K562 (cell line): ENCODE data around the gene LTBR.

Experiments used
- ARID2 ChIP-seq: fragments of 450-650 bp; IDR thresholded peaks from 2 replicates; pipeline ENCODE4 v1.6.1; 2017; ENCODE audit warnings: antibody characterized with exemption, mild to moderate bottlenecking
- MNT ChIP-seq, 2 experiments: fragments of 450-650 bp; conservative IDR thresholded peaks; 2 replicates each; pipeline ENCODE4 v1.6.1; 2017; ENCODE audit warnings: mild to moderate bottlenecking in 2 of 2, moderate library complexity in 2 of 2
- NR2C1 ChIP-seq, 2 experiments: fragments of 450-650 bp; IDR thresholded peaks; 2 replicates each; pipeline ENCODE4 v1.6.1; 2017; ENCODE audit warnings: mild to moderate bottlenecking in 2 of 2, antibody characterized with exemption in 1 of 2, inconsistent platforms in 1 of 2, missing compliant biosample characterization in 1 of 2, missing genetic modification characterization in 1 of 2
- POLR2A ChIP-seq: fragments of 450-650 bp; conservative IDR thresholded peaks from 2 replicates; pipeline ENCODE4 v1.6.1; 2016
- TF ChIP-seq, protein P1 (sequence below): fragments of 450-650 bp; IDR thresholded peaks from 2 replicates; pipeline ENCODE4 v1.6.1; 2017; ENCODE audit warnings: antibody characterized with exemption, mild to moderate bottlenecking

DNA sequence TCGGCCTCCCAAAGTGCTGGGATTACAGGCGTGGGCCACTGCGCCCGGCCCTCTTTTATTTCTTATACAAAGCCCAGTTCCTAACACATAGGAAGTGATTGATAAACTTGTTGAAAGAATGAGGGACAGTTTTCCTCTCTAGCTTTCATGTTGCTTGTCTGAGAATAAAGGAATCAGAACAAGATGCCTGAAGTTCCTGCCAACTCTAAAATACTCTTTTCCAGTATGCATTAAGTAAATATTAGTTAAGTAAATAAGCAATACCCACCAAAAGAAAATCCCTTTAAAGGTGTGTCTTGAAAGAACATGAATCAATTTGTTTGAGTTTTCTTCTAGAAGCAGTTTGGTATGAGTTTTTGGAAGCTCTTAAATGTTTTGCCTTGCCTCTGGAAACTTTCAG, 36.4 kb downstream of the LTBR start:
- TF ChIP-seq, protein P1, sequence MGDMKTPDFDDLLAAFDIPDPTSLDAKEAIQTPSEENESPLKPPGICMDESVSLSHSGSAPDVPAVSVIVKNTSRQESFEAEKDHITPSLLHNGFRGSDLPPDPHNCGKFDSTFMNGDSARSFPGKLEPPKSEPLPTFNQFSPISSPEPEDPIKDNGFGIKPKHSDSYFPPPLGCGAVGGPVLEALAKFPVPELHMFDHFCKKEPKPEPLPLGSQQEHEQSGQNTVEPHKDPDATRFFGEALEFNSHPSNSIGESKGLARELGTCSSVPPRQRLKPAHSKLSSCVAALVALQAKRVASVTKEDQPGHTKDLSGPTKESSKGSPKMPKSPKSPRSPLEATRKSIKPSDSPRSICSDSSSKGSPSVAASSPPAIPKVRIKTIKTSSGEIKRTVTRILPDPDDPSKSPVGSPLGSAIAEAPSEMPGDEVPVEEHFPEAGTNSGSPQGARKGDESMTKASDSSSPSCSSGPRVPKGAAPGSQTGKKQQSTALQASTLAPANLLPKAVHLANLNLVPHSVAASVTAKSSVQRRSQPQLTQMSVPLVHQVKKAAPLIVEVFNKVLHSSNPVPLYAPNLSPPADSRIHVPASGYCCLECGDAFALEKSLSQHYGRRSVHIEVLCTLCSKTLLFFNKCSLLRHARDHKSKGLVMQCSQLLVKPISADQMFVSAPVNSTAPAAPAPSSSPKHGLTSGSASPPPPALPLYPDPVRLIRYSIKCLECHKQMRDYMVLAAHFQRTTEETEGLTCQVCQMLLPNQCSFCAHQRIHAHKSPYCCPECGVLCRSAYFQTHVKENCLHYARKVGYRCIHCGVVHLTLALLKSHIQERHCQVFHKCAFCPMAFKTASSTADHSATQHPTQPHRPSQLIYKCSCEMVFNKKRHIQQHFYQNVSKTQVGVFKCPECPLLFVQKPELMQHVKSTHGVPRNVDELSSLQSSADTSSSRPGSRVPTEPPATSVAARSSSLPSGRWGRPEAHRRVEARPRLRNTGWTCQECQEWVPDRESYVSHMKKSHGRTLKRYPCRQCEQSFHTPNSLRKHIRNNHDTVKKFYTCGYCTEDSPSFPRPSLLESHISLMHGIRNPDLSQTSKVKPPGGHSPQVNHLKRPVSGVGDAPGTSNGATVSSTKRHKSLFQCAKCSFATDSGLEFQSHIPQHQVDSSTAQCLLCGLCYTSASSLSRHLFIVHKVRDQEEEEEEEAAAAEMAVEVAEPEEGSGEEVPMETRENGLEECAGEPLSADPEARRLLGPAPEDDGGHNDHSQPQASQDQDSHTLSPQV, result no peak
- TF ChIP-seq ARID2, result no peak
- TF ChIP-seq NR2C1 (IDR thresholded peaks at IDR 0.05), result no peak
- TF ChIP-seq NR2C1 (tag; IDR thresholded peaks at IDR 0.05), result no peak
- no peak for TF ChIP-seq POLR2A
- TF ChIP-seq MNT (conservative IDR thresholded peaks at IDR 0.05), result no peak
